GM21360 (cell line): Measurements from ENCODE around the gene ADCY4.

Source experiments
- ATAC-seq: cut with Tn5 transposase; IDR thresholded peaks from one replicate; pipeline ENCODE4 v1.9.1; 2021; ENCODE audit warnings: mild to moderate bottlenecking, moderate library complexity; ENCODE audit not compliant: unreplicated experiment

ADCY4 gene

DNA sequence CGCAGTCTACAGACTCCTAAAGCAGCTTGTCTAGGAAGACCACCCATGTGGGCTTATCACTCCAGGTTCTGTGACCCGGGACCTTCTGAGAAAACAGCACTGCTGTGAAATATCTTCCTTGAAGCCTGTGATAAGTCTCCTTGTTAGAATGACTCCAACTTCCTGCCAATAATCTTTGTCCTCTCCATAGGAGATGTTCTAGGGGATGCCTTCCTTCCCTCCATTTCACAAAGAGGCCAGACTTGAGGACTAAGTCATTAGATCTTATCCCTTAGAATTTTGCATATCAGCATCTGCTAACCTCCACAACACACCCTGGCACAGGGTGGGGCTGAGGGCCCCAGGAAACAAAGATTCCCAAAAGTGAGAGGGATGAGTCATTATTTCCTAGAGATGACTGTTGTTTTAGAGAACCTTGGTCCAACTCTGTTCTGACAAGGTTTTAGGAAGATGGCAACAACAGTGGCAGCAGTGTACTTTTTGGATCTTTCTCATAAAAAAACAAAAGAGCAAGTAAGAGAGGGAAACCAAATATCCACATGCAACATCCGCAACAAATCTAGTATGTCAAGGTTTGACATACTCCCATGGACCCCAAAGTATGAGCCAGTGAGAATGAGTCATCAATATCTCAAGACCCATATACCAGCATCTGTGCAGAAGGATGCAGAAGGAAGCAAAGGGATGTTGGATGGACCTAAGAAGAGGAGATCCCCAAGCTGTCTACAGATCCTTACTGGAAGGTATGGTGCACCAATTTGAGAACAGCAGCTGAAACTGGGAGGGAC lies 17.5 kb downstream of the ADCY4 start:
- no peak for ATAC-seq

DNA sequence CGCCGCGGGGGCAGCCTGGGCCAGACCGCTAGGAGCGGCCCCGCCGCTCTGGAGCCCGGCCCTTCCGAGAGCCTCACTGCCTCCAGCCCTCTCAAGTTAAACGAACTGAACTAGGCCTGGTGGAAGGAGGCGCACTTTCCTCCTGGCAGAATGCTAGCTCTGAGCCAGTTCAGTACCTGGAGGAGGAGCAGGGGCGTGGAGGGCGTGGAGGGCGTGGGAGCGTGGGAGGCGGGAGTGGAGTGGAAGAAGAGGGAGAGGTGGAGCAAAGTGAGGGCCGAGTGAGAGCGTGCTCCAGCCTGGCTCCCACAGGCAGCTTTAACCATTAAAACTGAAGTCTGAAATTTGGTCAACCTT lies 18.3 kb downstream of the ADCY4 start:
- ATAC-seq, result no peak

DNA sequence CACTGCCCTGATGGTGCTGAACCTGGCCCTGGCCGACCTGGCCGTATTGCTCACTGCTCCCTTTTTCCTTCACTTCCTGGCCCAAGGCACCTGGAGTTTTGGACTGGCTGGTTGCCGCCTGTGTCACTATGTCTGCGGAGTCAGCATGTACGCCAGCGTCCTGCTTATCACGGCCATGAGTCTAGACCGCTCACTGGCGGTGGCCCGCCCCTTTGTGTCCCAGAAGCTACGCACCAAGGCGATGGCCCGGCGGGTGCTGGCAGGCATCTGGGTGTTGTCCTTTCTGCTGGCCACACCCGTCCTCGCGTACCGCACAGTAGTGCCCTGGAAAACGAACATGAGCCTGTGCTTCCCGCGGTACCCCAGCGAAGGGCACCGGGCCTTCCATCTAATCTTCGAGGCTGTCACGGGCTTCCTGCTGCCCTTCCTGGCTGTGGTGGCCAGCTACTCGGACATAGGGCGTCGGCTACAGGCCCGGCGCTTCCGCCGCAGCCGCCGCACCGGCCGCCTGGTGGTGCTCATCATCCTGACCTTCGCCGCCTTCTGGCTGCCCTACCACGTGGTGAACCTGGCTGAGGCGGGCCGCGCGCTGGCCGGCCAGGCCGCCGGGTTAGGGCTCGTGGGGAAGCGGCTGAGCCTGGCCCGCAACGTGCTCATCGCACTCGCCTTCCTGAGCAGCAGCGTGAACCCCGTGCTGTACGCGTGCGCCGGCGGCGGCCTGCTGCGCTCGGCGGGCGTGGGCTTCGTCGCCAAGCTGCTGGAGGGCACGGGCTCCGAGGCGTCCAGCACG lies 18.9 kb downstream of the ADCY4 start:
- ATAC-seq, result no peak

DNA sequence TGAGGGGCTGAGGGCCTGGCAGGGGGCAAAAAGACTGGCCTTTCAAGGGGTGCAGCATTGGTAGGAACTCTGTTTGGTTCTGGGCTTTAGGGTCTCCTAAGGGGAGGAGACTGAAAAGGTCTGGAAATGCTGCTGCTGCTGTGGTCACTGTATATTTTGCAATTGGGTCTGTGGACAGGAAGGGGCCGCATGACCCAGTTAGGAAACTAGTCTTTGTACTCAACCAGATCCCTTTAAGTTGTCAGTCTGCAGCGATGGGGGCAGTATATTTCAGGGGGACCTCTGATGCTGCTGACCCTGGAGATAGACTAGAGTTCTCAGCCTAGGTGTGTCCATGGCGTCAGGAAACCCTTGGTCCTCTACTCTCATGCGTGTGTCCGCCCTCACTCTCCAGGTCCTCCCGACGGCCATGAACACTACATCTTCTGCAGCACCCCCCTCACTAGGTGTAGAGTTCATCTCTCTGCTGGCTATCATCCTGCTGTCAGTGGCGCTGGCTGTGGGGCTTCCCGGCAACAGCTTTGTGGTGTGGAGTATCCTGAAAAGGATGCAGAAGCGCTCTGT lies 19.5 kb downstream of the ADCY4 start:
- no peak for ATAC-seq

DNA sequence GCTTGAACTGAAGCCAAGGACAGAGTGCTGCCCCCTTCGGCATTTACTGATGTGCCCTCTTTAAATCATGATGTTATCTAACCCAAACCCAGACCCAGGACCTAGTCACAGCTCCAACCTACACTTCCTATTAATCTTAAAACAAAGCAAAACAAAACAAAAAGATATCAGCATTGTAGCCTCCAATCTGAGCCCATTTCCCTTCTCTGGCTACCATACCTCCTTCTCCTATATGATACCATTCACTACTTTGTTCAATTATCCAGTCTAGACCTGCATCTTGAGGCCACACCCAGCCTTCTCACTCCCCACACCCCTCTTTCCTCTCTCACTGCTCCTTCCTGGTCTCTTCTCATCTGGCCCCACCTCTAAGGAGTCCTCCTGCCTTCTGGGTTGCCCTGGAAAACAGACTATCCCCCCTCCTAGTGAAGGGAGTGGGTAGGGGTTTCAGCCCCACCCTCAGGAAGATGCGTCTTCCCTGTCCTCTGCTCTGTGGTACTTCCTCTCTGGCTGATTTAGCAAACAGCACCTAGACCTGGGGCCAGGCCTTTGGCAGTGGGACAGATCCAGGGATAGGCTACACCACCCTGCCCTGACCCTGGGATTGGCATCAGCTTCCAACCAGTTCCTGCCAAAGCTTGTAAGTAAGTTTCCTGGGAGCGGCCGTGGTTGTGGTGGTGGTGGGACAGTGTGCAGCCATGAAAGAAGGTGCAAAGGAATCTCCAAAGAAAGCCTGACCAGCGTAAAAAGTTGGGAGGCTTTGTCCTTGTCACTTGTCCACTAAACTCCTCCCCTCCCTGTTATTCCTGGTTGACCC lies 20.3 kb downstream of the ADCY4 start:
- ATAC-seq, result no peak

DNA sequence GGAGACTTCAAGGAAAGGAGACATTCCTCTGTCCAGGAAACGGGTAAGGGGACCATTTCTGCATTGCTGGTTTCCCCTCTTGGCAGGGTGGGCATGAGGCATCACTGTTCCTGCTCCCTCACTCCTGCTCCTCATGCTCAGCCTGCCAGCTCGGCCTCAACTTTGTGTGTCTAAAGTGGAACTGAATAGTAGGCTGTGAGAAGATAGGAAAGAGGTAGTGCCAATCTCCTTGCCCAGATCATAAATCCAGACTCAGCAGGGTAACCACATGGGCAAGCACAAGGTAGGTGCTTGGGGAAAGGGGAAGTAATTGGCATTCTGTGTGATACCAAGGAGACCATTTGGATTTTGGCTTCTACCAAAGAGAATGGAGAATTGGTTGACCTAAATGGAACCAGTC lies 21.0 kb downstream of the ADCY4 start:
- no peak for ATAC-seq

DNA sequence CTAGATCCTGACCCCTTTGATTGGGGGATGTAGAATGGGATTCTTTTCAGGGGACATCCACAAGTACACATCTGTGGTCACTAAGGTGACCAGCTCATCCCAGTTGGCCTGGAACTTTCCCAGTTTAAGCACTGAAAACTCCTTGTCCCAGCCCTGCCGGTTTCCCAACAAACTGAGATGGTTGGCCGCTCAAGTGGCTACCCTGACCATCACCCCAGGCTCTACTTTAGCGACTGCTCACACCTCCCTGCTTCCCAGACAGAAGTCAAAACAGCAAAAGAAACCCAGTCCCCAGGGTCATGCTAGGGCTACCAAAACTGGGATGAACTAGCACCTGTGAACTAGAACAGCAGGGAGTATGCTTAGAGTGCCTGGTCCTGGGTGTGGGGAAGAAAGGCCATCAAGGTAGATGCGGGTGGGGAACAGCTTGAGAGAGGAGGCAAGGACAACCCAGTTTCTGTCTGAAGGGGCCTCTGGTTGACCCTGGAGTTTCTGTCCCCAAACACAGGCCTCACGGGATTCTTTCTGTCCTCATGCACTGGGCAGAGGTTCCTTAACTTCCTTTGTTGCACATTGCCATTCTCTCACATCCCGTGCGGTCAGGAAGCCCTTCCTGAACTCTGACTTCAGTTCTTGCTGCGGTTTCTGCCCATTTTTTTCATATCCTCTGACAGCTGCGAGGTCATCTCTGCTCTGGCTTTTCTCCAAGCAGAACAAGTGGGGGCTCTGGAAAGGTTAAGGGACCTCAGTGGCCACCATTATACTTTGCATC lies 21.9 kb downstream of the ADCY4 start:
- ATAC-seq, result no peak

DNA sequence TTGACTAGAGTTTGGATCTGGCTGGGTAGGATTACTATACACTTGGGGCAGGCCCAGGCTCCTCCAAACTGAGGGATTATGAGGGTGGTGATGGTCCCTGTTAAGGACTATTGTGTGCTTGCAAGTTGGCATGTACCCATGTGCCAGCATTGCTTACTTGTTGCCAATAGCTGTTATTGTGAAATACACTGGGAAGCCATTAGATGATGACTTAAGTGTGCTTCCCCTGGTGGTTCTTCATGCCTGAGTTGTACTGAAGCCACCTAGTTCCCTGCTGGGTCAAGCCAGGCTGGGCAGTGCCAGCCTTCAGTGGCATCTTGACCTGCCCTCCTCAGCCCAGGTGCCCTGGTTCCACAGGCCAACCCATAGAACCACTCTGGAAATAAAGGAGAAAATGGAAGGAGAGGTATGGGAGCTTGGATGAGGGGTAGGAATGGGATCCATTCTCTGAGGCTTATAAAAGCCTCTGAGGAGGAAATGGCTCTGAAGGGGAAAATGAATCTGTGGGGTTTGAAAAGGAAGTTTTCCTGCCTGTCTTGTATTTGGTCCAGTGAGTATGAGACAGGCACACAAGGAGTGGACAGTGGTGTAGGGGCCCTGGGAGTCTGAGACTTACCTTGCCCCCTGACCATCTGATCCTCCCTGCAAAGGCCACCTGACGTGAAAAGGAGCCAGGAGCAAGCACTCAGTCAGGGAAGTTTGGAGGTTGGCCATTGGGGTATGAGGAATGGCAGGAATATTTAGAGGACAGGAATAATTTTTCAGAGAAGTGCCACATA lies 22.8 kb downstream of the ADCY4 start:
- ATAC-seq, result no peak

DNA sequence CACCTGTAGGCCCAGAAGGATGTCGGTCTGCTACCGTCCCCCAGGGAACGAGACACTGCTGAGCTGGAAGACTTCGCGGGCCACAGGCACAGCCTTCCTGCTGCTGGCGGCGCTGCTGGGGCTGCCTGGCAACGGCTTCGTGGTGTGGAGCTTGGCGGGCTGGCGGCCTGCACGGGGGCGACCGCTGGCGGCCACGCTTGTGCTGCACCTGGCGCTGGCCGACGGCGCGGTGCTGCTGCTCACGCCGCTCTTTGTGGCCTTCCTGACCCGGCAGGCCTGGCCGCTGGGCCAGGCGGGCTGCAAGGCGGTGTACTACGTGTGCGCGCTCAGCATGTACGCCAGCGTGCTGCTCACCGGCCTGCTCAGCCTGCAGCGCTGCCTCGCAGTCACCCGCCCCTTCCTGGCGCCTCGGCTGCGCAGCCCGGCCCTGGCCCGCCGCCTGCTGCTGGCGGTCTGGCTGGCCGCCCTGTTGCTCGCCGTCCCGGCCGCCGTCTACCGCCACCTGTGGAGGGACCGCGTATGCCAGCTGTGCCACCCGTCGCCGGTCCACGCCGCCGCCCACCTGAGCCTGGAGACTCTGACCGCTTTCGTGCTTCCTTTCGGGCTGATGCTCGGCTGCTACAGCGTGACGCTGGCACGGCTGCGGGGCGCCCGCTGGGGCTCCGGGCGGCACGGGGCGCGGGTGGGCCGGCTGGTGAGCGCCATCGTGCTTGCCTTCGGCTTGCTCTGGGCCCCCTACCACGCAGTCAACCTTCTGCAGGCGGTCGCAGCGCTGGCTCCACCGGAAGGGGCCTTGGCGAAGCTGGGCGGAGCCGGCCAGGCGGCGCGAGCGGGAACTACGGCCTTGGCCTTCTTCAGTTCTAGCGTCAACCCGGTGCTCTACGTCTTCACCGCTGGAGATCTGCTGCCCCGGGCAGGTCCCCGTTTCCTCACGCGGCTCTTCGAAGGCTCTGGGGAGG lies 23.9 kb downstream of the ADCY4 start, which contains the start of gene LTB4R:
Gene LTB4R (plus strand): TSS at position 857 of the 959 bp plus-strand sequence. CDS start 4,150 bp downstream, outside the sequence.
- ATAC-seq, result no peak

DNA sequence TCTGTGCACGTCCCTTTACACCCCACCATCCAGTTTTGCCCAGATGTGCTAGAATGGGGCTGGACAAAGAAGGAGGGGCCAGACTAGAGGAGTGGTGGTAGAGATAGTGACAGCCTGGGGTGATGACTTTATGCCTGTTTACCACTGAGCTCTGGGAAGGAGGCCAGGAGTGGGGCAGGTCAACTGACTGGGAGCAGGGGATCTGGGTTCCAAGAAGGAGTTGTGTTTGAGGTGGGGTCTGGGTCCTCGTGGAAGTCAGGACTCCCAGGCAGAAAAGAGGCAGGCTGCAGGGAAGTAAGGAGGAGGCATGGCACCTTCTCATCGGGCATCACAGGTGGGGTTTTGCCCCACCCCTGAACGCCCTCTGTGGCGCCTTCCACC lies 24.6 kb downstream of the ADCY4 start:
- ATAC-seq, result no peak

DNA sequence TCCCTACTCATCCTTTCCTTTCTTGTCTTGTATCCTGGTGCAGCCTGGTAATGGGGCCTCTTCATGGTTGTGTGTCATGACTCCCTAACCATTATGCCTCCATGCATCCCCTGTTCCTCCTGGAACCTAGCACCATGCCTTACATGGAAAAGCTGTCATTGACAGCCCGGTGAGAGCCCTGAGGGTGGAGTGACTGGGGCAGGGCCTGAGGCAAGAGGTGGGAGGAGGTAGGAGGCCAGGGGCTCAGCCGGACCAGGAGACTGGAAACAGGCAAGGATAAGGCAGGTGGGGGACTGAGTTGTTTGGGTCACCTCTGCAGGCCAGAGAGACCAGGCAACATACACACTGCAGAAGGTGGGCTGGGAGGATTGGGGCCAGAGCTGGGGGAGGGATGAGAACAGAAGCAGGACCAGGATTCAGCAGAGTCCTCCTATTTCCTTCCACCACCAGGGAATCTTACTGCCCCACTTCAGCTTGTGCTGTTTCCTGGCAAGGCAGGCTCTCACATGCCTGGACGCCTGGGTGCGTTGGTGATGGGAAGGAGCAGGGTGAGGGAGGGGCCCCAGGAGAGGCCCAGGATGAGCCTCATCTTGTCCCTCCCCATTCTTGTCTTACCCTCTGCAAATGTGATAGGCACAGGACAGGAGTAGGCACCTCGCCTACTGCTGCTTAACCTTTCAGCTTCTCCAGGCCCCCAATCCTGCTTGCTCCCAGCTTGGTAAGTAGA lies 25.2 kb downstream of the ADCY4 start, which contains the start of gene LTB4R2:
Gene LTB4R2 (plus strand): TSS at position 603 of the 727 bp plus-strand sequence. CDS start 525 bp downstream, outside the sequence.
- ATAC-seq, result no peak

DNA sequence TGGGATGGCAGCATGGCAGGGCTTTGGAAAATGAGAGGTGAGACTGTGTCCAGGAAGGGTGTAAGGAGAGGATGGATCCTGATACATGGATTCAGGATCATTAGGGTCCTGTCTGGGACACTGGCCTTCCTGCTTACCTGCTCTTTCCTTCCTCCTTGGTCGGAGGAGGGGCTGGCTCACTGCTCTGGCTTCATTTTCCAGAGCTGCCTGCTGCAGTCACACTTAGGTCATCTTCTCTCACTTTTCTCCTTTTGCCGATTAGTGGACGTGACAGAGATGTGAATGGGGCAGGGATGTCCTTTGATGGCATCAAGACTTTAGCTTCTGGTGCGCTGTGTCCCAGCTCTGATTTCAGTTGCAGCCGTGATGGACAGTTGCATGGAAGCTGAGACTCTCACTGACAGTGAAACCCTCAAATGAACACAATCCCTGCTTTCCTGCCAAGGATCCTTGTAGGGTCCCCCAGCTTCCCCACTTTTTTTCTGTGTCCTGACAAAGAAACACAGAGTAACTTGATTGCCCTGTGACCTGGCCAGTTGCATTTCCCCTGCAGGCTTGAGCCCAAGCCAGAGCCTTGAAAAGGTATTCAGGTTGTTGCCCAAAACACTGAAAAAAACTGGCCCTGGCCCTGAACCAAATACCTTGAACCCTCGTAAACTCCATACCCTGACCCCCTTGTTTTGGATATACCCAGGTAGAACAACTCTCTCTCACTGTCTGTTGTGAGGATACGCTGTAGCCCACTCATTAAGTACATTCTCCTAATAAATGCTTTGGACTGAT lies 26.3 kb downstream of the ADCY4 start:
- ATAC-seq, result no peak

DNA sequence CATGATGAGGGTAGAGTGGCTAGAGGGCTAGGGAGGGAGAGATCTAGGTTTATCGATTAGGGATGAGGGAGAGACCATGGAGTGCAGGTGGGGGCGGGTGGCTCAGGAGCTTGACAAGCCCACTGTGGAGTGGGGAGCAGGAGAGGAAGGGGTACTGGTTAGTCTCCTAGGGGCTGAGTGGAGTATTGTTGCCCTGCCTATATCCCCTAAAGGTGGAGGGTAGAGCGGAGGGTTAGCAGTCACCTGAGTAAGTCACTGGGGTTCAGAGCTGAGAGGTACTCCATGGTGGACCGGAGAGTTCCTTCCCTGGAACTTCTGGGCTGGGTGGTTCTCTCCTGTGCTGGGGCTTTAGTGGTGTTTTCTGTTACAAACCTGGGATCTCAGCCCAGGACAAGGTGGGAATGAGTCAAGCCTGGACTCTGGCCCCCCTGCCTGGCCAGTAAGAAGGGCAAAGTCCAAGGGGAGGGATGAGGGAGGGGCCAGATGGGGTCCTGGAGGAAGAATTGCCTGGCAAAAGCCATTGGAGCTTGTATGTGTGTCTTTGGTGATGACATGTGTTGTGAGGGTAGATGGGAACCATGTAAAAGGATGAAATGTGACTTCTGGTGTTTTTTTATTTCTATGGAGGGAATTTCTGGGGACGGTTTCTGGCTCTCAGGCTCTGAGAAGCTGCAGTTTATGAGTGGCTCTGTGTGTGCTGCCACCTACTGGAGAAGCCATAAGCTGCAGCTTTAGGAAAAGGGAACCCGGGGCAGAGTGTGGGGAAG lies 27.1 kb downstream of the ADCY4 start, which contains the start of gene CIDEB:
Gene CIDEB (minus strand): TSS at position 403 of the 767 bp plus-strand sequence. CDS start 119 bp downstream, at position 284.
- peak; percentile 46 for ATAC-seq

DNA sequence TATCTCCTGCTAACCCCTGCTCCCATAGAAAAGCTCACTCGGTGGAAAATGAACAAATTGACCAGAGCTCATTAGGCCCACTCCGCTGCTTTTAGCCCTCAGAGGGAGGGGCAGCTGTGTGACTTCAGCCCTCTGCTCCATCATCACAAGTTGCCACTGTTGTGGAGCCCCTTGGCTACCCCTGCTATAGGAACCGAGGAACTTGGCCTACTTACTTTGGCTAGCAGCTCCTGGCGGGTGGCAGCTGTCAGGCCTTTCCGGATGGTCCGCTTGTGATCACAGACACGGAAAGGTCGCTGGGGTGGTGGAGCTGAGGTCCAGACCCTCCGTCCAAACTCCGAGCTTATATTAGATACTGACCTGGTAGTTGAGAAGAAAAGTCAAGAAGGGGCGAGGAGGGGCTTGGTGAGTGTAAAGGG lies 27.7 kb downstream of the ADCY4 start:
- ATAC-seq, result no peak

DNA sequence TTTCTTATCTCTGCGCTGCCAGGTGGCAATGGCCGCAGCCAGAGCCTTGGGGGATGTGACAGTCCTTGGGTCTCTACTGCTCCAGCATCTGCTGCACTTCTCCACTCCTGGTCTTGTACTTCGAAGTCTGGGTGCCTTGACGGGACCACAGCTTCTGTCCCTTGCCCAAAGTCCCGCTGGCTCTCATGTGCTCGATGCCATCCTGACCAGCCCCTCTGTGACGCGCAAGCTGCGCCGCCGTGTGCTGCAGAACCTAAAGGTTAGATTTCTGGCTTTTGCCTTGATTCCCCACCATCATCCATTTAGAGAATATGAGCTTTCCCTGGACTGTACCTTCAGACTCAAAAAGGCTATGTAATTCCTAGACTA lies 30.9 kb downstream of the ADCY4 start:
- ATAC-seq, result no peak
